HG03432 (cell line): ENCODE data around the gene ADRB2.
"Not testable (repeated sequence)": the region's sequence is repeated elsewhere in the genome, so short reads cannot be mapped to it uniquely, and the experiment has no call there.

Experiments used
- ATAC-seq: cut with Tn5 transposase; IDR thresholded peaks from one replicate; pipeline ENCODE4 v1.9.1; 2021; ENCODE audit warnings: mild to moderate bottlenecking, moderate library complexity; ENCODE audit not compliant: unreplicated experiment

Gene ADRB2

GRCh38 chr5:148826053-148826738, at the start of gene ADRB2:
ADRB2 (plus strand) TSS chr5:148826611; CDS start chr5:148826832, 221 bp downstream.
- ATAC-seq, result peak; percentile 95

- ATAC-seq, result no peak
These were observed 49.6 kb upstream of the ADRB2 start for GRCh38 chr5:148776780-148777179.

- no peak for ATAC-seq
These were observed 47.5 kb upstream of the ADRB2 start for GRCh38 chr5:148778882-148779281.

- no peak for ATAC-seq
These were observed 45.7 kb upstream of the ADRB2 start for GRCh38 chr5:148780711-148781110.

- ATAC-seq, result no peak
These were observed 44.6 kb upstream of the ADRB2 start for GRCh38 chr5:148781766-148782165.

- ATAC-seq, result no peak
These were observed 41.2 kb upstream of the ADRB2 start for GRCh38 chr5:148785223-148785622.

- no peak for ATAC-seq
These were observed 40.0 kb upstream of the ADRB2 start for GRCh38 chr5:148786456-148786855.

GRCh38 chr5:148788636-148789035, 37.8 kb upstream of the ADRB2 start:
- no peak for ATAC-seq

- ATAC-seq, result peak; percentile 30
These were observed 35.7 kb upstream of the ADRB2 start for GRCh38 chr5:148790545-148791333.

GRCh38 chr5:148791334-148791667, 35.1 kb upstream of the ADRB2 start:
- ATAC-seq, result peak; percentile 96

GRCh38 chr5:148791696-148792095, 34.7 kb upstream of the ADRB2 start:
- no peak for ATAC-seq

- no peak for ATAC-seq
These were observed 33.7 kb upstream of the ADRB2 start for GRCh38 chr5:148792744-148793143.

- no peak for ATAC-seq
These were observed 33.1 kb upstream of the ADRB2 start for GRCh38 chr5:148793261-148793660.

- no peak for ATAC-seq
These were observed 32.1 kb upstream of the ADRB2 start for GRCh38 chr5:148794275-148794674.

GRCh38 chr5:148794729-148795561, 31.5 kb upstream of the ADRB2 start:
- ATAC-seq, result peak; percentile 36

GRCh38 chr5:148796936-148797335, 29.5 kb upstream of the ADRB2 start:
- ATAC-seq, result no peak

GRCh38 chr5:148798786-148799185, 27.6 kb upstream of the ADRB2 start:
- ATAC-seq, result no peak

- no peak for ATAC-seq
These were observed 26.5 kb upstream of the ADRB2 start for GRCh38 chr5:148799737-148800527.

GRCh38 chr5:148801682-148802276, 24.6 kb upstream of the ADRB2 start:
- no peak for ATAC-seq

- ATAC-seq, result not testable (repeated sequence)
These were observed 23.0 kb upstream of the ADRB2 start for GRCh38 chr5:148803451-148803850.
